DMS53 (cell line): ENCODE data around the gene GSTP1.
A peak's percentile ranks its signal among the peaks of the same experiment; 100 is the strongest.

Experiments used
- DNase-seq: peaks from one replicate; lab custom pipeline; 2025; lab: John Stamatoyannopoulos, UW

Gene GSTP1

DNA sequence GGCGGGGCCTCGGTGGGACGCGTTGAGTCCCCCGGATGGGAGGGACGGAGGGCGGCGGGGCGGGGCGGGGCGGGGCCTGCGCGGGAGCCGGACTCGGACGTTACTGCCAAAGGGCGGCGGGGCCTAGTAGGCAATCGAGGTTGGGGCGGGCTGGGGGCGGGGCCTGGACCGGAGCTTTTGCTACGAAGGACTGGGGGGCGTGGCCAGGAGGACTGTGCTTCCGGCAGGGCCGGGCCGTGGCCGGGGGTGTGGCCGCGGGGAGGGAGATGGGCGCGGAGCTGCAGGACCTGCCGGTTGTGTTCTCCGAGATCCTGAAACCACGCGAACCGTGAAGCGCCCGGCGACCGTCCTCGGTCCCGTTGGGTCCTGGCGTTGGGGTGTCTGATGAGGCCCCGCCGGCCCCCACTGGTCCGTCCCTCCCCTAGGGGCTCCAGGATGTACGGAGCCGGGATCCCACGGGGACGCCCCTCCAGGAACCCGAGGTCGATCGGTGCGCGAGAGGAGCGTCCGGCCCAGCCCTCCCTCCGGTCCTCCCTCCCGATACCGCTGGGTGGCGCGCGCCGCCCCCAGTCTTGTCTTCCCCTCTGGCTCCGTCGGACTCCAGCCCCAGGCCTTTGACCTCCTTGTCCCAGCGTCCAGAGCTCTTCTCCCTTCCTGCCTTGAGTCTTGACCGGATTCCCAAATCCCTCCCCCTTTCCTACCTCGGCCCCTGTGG is 46.8 kb downstream of the GSTP1 start:
- DNase-seq, result peak; percentile 100

DNA sequence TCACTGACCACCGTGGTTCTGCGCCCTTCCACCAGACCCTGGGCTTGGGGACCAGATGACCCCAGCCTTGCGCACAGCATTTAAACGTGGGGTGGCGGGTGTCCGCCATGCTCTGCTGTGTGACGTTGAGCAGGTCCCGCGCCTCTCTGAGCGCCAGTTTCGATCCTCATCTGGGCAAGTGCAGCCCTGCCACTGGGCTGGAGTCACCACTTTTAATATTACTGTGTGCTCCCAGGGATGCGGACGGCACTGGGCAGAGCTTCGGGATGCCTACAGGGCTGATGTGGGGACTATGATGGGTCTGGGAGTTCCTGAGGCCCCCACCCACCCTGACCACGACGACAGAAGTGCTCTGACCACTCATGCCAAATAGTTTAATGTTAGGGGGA is 47.3 kb downstream of the GSTP1 start:
- no peak for DNase-seq

DNA sequence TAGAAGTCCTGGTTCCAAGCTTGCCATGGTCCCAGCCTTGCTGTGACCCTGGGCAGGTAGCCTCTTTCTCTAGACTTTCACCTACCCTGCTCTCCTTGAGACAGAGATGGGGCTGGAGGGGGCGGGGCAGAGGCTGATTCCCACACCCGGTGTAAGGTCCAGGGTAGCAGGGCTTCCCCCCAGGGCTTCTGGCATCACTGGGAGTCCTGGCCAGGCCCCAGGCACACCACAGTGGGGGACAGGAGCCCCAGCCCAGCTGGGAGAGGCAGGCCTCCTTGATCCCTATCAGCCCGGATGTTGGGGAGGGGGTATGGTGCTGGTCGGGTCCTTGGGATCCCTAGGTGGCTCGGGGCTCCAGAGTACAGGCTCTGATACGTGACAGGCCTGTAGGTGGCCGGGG is 47.8 kb downstream of the GSTP1 start:
- no peak for DNase-seq

DNA sequence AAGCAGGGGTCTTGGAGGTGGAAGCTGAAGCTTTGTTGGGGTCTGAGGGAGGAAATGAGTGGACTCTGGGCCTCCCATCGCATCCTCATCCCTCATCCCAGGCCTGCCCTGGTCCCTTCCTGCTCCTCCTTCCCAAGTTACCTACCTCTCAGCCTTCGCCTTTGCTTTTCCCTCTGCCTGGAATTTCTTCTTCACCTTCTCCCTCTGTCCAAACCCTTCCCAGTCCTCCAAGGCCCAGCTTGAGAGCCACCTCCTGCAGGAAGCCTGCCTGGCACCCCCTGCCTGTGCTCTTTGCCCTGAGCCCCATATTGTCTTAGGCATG is 48.2 kb downstream of the GSTP1 start:
- no peak for DNase-seq

DNA sequence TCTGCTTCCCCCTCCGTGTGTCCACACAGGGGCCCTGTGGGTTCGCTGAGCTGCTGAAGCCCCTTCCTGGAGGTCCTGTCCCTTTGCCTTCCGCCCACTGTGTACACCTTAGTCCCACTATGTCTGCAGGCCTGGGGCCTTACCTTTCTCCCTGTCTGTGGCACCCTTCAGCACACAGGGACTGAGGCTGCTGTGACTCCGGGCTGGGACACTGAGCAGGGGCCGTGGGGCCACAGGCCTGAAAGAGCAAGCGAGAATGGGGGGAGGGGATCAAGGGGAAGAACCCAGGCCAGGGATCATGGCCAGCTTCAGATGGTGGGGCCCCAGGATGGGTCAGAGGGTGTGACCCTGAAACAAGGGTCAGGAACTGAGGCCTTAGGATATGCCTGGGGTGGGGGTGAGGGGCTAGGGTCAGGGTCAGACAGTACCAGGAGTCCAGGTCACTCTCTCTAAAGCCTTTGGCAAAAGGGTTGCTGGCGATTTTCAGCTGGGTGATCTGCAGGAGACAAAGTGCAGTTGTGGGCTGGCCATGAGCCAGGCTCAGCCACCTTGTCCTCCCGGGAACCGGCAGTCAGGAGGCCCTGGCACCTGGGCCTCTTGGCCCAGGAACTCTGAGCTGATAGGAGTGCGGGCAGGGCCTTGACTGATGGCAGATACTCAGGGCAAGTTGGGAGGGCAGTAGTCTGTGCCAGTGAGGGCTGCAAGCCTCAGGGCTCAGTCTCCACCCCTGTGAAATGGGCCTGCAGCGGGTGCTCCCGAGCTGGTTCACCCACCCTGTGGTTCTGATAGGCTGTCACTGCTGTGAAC is 48.8 kb downstream of the GSTP1 start:
- DNase-seq, result peak; percentile 75

DNA sequence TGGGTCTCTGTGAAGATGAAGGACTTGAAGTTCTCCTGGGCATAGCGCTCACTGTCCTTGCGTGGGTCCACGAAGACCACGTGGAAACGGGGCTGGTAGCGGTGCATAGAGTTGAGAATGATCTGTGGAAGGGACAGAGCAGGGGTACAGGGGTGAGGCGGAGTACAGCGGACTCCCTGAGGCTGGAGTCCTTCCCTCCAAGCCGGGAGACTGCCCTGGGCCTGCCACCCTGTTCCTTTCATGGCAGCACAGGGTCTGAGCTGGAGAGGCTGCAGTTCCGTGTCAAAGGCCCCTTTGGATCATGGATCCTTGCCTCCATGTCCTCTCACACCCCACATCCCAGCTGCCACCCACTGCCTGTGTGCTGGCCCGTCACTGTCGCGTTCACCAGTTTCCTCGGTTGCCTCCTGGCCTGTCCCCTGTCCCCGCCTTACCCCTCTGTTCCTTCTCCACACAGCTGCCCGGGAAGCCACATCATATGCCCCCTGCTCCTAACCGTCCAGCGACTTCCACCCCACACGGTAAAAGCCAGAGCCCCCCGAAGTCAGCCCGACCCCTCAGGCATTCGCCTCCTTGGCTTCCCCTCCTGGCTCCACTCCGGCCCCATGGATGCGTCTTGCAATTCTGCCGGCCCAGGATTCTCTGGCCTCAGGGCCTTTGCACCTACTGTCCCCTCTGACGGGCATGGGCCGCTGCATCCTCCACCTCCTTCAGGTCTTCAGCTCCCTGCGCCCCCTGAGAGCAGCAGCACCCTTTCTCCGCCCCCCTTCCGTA is 49.6 kb downstream of the GSTP1 start:
- no peak for DNase-seq

DNA sequence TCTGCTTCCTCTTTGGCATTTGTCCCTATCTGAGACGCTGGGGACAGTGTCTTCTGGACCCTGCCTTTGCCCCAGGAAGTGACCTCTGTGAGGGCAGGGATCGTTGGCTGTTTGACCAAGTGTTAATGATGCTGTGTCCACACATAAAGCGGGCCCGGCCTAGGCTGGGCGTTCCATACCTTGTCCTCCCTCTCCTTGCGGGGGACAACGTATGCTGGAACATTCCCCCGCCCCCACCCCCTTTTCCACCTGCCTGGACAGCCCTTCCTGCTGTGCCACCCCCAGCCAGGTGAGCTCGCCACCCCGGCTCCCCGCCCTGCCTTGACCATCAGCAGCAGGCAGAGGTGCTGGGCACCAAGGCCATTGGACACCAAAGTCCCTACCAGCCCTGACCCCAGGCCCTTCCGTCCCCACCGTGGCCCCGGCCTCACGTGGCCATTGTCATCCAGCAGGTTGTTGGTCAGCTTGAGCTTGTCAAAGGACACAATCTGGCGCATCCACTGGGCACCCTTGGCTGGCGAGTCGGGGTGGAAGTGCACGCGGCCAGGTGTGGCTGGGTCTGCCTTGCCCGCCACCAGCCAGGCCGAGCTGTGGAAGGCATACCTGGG is 50.2 kb downstream of the GSTP1 start:
- DNase-seq, result no peak

DNA sequence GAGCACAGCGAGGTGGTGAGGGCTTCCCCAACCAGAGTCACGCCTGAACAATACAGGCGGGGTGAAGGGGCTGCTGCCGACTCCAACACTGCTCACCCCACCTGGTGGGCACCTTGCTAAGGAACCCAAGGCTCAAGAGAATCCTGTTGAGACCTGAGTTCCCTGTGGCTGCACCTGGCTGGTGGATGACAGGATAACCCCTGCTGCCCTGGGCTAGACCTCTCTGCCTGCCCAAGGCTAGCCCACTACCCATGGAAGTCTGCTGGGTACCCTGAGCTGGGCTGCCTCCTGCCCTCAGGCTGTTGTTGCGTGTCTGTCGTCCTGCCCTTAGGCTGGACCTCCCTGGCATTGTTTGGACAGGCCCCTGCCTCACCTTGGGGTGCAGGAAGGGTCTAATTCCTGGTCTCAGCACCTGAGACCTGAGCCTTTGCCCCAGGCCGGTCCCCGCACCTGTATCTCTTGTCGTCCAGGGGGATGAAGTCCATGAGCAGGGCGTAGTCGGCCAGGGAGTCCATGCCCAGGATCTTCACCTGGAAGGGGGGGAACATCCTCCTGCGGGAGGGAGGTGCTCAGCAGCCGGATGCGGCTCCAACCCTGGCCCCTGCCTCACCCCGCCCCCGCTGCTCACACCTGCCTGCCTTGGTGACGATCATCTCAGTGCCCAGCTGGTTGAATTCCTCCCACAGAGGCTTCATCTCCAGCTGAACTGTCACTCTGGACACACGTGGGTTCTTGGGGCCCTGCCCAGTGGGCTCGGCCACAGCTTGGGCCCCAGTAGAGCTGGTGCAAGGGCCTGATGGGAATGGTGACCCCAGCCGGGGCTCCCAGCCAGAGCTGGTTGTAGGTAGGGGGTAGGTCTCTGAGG is 51.0 kb downstream of the GSTP1 start:
- DNase-seq, result peak; percentile 92

DNA sequence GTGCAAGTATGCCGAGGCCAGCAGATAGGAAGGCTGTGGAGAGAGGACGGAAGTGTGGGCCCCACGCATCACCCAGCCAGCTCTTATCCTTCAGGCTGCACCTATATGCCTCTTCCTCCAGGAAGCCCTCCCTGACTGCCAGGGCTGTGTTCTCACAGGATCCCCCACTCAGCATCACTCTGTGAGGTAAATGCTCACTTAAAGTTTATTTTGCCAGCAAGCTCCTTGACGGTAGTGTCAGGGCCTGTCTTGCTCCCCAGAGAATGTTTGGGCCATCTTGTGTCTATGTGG is 51.6 kb downstream of the GSTP1 start:
- no peak for DNase-seq
